ENCODE results near the gene CCK. TPM values are rescaled to one million over a fixed set of nuclear protein-coding genes. Genes with fewer than 3 reads are reported as not detected.

The CCK gene
- polyA plus RNA-seq, 1 donor from 2014 or later = not detected

DNA sequence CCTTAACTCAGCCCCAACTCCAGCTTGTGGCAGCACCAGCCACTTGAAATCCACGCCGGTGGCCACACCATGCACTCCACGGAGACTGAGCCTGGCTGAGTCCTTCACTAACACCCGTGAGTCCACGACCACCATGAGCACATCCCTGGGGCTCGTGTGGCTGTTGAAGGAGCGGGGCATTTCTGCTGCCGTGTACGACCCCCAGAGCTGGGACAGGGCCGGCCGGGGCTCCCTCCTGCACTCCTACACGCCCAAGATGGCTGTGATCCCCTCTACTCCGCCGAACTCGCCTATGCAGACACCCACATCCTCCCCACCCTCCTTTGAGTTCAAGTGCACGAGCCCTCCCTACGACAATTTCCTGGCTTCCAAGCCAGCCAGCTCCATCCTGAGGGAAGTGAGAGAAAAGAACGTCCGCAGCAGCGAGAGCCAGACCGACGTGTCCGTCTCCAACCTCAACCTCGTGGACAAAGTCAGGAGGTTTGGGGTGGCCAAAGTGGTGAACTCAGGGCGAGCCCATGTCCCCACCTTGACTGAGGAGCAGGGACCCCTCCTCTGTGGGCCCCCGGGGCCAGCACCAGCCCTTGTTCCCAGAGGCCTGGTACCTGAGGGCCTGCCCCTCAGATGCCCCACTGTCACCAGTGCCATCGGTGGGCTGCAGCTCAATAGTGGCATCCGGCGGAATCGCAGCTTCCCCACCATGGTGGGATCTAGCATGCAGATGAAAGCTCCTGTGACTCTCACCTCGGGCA is 42.9 kb downstream of the CCK start:
- no peaks in the 10 kb centered on the region for H3K27me3 ChIP-seq (ENCODE audit: insufficient read depth, low read depth, low read length)
- H3F3A ChIP-seq (ENCODE audit: insufficient read depth, low read length, poor library complexity, severe bottlenecking) = no peaks in the 10 kb centered on the region
- no peak overlapping the region for H3K4me3 ChIP-seq (ENCODE audit: low read length)
- no peak overlapping the region for H3K4me2 ChIP-seq (ENCODE audit: low read length)
- H3K27ac ChIP-seq (ENCODE audit: low read length) = no peak overlapping the region
- no peak overlapping the region for H2AFZ ChIP-seq (ENCODE audit: low read depth, low read length)
- H3K9me3 ChIP-seq (ENCODE audit: low read length) = no peaks in the 10 kb centered on the region
- H3K79me2 ChIP-seq (replicated peaks; ENCODE audit: insufficient read depth, low read length) = no peaks in the 10 kb centered on the region
- no peak overlapping the region for H3K9ac ChIP-seq (ENCODE audit: low read length)
- no peaks in the 10 kb centered on the region for H3K36me3 ChIP-seq (ENCODE audit: insufficient read depth, low read length)
- TF ChIP-seq POLR2AphosphoS5 (IDR thresholded peaks at IDR 0.05) (no peak), SMC3 (conservative IDR thresholded peaks at IDR 0.05; ENCODE audit: poor library complexity) (no peak), EP300 (conservative IDR thresholded peaks at IDR 0.05; ENCODE audit: poor library complexity, severe bottlenecking) (no peak), MXI1 (conservative IDR thresholded peaks at IDR 0.05; ENCODE audit: poor library complexity, severe bottlenecking) (no peak)
- no peaks in the 10 kb centered on the region for H3K9me2 ChIP-seq (ENCODE audit: insufficient read depth, low read length)
- H4K20me1 ChIP-seq (ENCODE audit: insufficient read depth) = no peaks in the 10 kb centered on the region

DNA sequence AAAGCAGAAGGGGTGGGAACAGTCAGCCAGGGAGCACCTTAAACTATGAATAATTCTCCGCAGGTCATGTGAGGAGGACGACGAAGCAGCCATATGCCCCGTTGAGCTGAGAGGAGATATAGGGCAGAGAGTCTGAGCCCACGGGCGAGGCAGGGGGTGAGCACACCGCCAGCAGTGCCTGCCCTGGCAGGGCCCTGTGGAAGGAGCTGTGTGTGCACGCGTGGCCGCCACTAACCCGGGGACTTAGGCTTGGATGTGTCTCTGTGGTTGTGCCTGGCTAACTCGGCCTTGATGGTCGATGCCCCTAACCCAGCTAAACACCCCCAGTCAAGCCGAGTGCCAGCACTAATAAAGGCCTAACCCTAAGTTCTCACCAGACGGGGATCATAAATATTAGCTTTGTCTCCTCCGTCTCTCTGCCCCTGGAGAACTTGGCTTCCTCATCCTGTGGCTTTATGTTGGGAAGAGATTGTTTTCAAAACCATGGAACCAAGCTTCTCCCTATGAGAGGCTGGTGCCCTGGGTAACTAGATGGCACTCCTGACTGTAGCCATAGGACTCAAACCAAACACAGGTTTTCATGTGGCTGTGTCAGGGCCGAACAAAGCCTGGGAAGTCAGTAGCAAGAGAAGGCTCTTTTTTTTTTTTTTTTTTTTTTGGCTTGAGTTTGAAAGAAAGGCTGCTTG is 45.4 kb downstream of the CCK start:
- Histone ChIP-seq H3K79me2 (replicated peaks; ENCODE audit: insufficient read depth, low read length) (no peaks in the 10 kb centered on the region), H3K27ac (ENCODE audit: low read length) (no peak overlapping the region), H2AFZ (ENCODE audit: low read depth, low read length) (no peak overlapping the region), H3K9ac (ENCODE audit: low read length) (no peak overlapping the region), H3K27me3 (ENCODE audit: insufficient read depth, low read depth, low read length) (no peaks in the 10 kb centered on the region), H3K9me3 (ENCODE audit: low read length) (no peaks in the 10 kb centered on the region), H4K20me1 (ENCODE audit: insufficient read depth) (no peaks in the 10 kb centered on the region), H3K36me3 (ENCODE audit: insufficient read depth, low read length) (no peaks in the 10 kb centered on the region), H3F3A (ENCODE audit: insufficient read depth, low read length, poor library complexity, severe bottlenecking) (no peaks in the 10 kb centered on the region), H3K9me2 (ENCODE audit: insufficient read depth, low read length) (no peaks in the 10 kb centered on the region), H3K4me2 (ENCODE audit: low read length) (no peak overlapping the region), H3K4me3 (ENCODE audit: low read length) (no peak overlapping the region)
- TF ChIP-seq TAF1 (IDR thresholded peaks at IDR 0.05; ENCODE audit: low read depth) (no peak), MXI1 (conservative IDR thresholded peaks at IDR 0.05; ENCODE audit: poor library complexity, severe bottlenecking) (no peak), RAD21 (conservative IDR thresholded peaks at IDR 0.05) (no peak), SMC3 (conservative IDR thresholded peaks at IDR 0.05; ENCODE audit: poor library complexity) (no peak), POLR2AphosphoS5 (IDR thresholded peaks at IDR 0.05) (no peak), EZH2 (IDR thresholded peaks at IDR 0.05; ENCODE audit: borderline replicate concordance, insufficient read depth, low read length, poor library complexity, severe bottlenecking) (no peak), EP300 (conservative IDR thresholded peaks at IDR 0.05; ENCODE audit: poor library complexity, severe bottlenecking) (no peak)
- TF ChIP-seq, protein P1, sequence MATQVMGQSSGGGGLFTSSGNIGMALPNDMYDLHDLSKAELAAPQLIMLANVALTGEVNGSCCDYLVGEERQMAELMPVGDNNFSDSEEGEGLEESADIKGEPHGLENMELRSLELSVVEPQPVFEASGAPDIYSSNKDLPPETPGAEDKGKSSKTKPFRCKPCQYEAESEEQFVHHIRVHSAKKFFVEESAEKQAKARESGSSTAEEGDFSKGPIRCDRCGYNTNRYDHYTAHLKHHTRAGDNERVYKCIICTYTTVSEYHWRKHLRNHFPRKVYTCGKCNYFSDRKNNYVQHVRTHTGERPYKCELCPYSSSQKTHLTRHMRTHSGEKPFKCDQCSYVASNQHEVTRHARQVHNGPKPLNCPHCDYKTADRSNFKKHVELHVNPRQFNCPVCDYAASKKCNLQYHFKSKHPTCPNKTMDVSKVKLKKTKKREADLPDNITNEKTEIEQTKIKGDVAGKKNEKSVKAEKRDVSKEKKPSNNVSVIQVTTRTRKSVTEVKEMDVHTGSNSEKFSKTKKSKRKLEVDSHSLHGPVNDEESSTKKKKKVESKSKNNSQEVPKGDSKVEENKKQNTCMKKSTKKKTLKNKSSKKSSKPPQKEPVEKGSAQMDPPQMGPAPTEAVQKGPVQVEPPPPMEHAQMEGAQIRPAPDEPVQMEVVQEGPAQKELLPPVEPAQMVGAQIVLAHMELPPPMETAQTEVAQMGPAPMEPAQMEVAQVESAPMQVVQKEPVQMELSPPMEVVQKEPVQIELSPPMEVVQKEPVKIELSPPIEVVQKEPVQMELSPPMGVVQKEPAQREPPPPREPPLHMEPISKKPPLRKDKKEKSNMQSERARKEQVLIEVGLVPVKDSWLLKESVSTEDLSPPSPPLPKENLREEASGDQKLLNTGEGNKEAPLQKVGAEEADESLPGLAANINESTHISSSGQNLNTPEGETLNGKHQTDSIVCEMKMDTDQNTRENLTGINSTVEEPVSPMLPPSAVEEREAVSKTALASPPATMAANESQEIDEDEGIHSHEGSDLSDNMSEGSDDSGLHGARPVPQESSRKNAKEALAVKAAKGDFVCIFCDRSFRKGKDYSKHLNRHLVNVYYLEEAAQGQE (IDR thresholded peaks at IDR 0.05; ENCODE audit: borderline replicate concordance) = no peak
- TF ChIP-seq, protein P2, sequence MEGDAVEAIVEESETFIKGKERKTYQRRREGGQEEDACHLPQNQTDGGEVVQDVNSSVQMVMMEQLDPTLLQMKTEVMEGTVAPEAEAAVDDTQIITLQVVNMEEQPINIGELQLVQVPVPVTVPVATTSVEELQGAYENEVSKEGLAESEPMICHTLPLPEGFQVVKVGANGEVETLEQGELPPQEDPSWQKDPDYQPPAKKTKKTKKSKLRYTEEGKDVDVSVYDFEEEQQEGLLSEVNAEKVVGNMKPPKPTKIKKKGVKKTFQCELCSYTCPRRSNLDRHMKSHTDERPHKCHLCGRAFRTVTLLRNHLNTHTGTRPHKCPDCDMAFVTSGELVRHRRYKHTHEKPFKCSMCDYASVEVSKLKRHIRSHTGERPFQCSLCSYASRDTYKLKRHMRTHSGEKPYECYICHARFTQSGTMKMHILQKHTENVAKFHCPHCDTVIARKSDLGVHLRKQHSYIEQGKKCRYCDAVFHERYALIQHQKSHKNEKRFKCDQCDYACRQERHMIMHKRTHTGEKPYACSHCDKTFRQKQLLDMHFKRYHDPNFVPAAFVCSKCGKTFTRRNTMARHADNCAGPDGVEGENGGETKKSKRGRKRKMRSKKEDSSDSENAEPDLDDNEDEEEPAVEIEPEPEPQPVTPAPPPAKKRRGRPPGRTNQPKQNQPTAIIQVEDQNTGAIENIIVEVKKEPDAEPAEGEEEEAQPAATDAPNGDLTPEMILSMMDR (IDR thresholded peaks at IDR 0.05; ENCODE audit: poor library complexity, severe bottlenecking) = no peak
